Activated naive CD8-positive, alpha-beta T cell treated with anti-CD3 and anti-CD28 coated beads, Interleukin-2, amount 50 U/mL, for 16 hours (primary cell): ENCODE data around the gene LRRC4C.

Source experiments
- DNase-seq: peaks from one replicate; pipeline ENCODE4 v3.0.0-alpha.2; 2020; ENCODE audit warnings: low read depth, low spot score

LRRC4C gene

DNA sequence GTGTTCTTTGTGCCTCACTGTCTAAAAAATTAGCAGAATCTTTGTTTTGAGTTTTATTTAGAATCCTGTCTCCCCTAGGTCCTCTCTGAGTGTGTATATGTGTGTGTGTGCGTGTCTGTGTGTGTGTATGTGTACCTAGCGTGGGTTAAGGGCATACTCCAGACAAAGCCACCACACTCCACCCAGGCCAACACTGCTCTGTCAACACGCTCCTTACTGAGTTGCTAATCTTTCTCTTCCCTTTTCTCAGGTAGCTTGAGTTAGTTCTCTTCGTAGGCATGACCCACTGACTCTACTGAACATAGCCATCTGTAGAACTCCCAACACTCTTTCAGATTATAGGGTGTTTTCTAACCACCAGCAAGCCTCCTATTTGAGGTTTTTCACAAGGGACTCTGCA is 131.1 kb downstream of the LRRC4C start:
- DNase-seq: no peak

DNA sequence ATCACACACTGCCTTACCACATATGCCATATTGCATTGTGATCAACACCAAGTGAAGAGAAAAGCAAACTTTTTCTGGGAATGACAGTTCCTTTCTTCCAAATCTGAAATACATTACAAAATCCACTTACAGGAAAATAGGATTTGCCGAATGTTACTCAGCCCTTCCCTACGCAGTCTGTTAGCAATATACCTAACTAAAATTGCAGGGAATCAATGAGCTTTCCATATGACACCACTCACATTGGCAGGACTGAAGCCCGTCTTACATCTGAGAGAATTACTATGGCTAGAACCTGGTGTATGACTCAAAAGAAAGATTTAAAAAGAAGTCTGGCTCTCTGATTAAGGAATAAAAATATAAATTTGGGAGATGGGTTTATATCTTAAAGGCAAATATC is 136.0 kb downstream of the LRRC4C start:
- DNase-seq: no peak

DNA sequence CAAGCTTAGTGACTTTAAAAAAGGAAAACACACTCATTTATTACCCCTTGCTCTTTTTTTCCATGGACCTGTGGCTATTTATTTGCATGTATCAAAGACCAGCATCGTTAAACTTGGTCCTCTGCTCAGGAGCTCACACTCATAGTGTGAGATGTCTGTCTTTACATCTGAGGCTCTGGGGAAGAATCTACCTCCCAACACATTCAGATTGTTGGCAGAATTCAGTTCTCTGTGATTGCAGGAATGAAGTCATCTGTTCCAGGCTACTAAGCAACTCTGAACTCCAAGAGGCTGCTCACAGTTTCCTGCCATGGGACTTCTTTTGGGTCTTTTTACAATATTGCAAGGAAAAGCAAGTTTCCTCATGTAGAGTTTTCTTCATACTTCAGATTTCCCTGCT is 138.8 kb downstream of the LRRC4C start:
- DNase-seq: no peak

DNA sequence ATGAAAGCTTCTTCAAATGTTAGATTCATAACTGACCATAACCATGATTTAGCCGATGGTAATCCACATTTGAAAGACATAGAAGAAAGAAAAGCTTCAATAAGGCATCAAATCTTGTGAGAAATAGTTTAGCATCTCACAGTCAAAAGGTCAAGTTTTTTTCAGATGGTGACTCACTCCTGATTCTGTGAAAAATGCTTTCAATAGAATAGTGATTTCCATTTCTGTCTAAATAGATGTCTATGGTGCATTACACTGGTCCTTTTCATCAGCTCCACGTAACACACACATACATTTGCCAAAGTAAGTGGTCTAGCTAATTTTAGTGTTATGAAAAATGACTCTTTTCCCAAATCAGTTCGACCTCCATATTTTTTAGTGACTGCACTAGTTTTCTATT is 139.2 kb downstream of the LRRC4C start:
- no peak for DNase-seq

DNA sequence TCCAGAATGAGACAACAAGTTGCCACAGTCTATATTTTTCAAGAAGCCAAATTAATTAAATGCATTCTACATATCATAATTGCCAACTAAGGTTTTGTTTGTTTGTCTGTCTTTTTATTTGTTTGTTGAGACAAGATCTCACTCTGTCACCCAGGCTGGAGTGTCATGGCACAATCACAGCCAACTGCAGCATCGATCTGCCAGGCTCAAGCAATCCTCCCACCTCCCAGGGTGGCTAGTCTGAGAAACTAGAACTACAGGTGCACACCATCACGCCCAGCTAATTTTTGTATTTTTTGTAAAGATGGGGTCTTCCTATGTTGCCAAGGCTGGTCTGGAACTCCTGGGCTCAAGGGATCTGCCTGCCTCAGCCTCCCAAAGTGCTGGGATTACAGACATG is 140.0 kb downstream of the LRRC4C start:
- no peak for DNase-seq

DNA sequence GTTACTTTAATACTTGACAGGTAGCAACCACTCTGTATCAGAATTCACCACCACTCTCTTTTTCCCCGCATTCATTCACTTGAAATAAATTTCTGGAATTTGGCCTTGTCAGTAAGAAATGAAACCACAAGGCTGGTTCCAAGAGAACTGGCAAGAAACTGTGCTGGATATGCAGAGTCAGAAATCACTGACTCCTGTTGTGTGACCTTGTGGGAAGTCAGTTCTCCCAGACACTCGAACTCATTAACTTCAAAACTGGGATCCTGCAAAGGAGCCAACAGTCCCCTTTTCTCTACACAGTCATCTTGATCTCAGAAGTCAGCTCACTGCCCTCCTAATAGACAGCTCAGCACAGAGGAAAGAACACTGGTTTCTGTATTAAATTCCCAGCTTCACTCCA is 142.7 kb downstream of the LRRC4C start:
- DNase-seq: no peak

DNA sequence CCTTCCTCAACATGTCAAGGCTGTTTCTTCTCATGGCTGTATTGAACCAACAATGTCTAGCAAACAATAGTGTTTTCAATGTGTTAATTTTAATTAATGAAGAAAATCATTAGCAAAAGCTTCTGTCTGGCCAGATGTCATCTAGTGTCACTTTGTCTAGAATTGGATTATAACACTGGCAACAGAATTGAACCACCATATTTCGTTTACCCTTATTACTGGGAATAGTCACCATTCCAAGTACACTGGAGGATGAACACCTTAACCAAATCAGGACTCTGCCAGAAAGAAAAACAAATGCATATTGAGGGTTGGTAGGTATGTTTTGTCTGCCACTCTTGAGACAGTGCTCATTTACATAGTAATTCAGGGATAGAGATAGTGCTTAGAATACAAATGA is 146.2 kb downstream of the LRRC4C start:
- DNase-seq: no peak

DNA sequence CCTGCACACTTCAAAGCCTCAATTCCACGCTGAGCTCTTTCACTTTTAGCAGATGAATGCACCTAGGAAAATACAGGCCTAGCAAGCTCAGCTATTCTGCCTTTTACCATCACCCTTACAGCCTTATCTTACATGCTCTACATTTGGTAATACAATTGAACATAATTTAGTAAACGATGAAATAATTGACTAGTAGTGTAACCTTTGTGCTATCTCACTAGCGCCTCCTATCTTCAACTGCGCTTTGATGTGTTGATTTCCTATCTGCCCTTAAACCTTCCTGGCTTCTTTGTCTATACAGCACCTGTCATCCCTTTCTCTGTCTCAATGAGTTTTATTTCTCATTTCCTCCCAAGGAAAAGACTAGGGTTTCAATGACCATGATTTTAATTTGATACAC is 149.7 kb downstream of the LRRC4C start:
- DNase-seq: no peak

DNA sequence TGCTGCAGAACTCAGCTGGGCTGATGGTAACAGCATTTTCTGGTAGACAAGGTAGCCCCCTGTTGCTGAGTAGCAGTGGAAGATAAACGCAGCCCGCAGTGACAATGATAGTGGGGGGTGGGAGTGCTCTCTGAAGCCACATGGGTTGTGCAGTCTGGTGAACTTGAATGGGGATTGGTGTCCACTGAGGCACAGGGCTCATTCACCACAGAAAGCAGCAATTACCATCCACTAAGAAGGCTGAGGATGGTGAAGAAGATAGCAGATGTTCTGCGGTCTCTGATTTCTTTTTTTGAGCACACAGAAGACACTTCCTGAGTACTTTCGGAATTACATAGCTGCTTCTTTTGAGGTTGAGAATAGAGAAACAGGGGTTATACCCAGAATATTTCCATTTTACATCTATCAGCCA is 150.3 kb downstream of the LRRC4C start:
- no peak for DNase-seq

DNA sequence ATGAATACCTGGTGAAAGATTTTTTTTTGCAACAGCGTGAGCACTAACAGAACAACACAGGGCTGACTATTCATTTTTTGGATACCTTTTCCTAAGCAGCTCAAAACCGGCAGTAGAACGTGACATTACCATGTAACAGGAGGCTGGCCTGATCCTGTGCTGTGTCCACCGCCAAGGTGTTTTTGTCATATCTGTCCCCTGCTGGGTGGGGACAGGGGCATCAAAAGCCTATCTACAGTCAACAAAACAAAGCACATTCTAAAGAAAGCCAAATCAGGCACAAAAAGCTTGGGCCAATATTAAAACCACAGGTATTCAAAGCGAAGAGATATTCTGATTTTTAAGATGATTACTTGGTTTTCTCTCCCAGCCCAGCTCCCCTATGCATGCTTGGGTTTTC is 151.2 kb downstream of the LRRC4C start:
- no peak for DNase-seq

DNA sequence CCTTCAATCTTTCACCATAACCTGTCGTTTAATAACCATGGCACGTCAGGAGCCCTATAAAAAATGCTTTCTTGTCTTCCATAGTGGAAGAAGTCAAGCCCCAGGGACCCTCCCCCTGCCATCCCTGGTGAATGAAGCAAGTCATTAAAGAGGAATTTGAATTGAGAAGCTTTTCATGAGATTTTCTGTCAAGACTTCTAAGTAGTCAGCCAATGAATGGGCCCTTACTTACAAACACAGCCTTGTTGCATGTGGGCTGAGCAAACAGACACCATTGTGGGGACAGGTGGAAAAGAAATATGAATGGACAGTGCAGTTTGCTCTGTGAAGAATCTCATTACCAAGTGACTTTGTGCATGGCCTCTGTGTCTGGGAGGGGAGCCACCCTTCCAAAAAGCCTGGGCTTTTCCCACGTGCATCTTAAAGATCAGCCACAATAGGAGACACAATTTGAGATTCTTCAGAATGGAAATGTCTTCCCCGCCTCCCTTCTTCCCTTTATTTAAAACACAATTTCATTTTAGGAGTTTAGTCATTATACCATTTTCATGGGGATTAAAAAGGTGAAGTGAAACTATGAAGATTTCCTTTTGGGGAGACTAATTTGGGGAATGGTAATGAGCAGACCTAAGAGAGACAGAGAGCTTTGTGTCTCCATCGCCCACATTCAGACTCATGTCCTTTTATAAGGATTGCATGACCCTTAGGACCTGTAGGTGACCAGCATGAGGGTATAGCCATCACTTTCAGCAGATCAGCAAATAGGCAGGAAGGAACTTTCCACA is 152.0 kb downstream of the LRRC4C start:
- no peak for DNase-seq

DNA sequence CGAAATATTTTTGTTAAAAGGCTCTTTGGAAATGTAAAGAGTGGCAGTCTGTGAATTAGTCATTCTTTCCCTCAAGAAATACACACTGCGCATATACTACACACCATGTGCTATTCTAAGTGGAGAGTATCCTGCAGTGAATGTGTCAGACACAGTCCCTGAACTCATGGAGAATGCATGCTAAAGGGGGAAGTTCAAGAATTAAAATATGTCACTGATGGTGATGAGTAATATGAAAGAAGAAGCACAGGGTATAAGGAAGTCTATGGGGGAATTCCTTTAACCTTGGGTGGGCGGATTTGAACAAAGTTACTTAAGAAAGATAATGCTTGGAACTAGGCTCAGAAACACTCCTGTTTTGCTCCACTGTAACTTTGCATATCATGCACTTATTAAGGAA is 153.0 kb downstream of the LRRC4C start:
- no peak for DNase-seq

DNA sequence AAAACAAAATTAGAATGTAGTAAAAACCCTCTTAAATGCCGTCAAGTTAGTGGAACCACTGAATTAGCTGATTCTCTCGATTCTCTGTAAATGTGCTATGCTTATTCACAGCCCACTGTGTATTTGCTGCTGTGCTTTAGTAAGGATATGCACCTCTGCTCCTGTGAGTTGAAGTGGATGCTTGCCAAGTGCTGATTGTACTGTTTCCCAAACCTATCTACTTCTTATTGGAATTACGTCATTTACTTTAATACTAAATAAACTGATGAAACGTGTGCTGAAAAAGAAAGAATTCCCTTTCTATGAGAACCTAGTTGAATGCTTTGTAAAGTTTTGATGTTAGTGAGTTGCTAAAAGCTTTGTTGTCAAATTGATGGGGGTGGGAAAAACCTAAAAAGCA is 158.4 kb downstream of the LRRC4C start:
- DNase-seq: no peak

DNA sequence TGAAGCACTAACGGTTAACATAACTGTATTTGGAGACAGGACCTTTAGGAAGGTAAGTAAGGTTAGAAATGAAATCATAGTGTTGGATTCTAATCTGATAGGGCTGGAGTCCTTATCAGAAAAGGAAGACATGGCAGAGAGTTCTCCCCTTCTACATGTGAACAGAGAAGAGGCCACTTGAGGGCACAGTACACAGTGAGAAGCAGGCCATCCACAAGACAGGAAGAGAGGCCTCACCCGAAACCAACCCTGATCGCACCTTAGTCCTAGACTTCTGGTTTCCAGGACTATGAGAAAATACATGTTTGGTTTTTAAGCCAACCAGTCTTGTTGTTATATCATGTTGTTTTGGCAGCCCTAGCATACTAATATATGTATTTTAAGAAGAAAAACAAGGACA is 170.0 kb downstream of the LRRC4C start:
- DNase-seq: no peak

DNA sequence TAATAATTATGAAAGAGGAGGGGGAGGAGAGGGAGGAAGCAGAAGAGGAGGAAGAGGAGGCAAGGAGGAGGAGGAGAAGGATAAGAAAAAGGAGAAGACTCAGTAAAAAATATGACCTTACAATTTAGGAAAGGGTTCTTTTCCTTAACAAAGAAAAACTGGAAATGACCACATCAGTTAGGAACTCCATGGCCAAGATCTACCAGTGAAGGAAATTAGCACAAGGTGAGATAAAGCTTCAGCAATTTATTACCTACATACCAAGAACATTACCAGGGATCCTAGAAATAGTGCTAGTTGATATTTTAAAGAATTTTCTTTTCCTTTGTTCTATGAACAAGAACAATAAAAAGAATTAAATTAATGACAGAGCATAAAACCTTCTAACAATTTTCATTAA is 172.7 kb downstream of the LRRC4C start:
- no peak for DNase-seq

DNA sequence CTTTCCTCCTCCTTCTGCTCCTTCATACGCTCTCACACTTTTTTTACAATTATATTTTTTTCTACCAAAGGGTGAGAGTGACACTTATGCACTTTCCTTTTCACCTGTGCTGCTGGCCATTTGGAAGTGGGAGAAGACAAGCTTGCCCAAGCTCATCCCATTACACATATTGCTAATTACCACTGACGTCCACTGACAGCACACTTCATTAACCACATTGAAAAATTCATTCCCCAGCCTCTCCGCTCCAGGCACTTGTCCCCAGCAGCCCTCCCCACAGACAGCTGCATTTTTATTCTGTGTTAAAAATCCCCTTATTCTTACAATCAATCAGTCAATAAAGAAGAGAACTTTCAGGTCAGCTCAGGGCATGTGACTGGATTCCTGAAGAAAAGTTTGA is 175.1 kb downstream of the LRRC4C start:
- no peak for DNase-seq

DNA sequence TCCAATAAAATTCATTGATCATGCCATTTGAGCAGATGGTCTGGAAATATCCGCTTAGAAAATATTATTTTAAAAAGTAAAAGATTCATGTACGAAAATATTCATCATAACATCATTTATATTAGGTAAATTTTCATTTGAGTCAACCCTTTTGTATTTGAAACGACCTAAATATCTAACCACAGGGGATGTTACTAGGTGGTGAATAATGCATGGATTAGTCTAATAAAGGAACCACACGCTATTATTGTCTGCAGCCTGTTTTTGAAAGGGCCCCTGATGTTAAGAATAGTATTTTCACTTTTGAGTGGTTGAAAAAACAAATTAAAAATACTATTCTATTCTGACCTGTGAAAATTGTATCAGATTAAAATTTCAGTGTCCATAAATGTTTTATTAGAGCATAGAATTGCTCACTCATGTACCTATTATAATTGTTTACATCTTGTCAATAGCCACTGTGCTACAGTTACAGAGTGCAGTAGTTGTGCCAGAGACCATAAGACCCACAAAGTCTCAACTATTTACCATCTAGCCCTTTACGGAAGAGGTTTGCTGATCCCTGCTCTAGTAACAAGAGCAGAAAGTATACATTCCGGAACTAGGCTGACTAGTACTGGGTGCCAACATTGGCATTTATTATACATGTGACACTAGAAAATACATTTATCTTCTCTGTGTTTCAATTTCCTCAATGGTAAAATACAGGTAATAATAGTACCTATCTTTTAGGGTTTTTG is 176.1 kb downstream of the LRRC4C start:
- no peak for DNase-seq

DNA sequence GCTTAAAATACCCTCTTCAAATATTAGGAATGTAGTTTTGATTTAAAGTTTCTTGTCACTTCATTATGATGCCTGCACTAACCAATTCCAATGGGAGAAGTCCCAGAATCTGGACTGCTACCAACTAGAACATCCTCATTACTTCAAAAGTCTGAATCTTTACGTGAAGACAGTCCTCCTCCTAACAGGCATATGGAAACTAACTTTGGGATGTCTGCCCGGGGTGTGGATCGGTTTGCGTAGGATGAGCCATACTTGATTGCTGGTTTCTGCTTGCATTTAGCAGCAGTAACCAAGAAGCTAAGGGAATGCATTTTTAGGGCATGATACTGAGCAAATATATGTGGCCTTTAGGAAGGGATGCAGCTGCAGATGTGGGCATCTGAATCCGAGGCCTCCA is 177.1 kb downstream of the LRRC4C start:
- DNase-seq: no peak

DNA sequence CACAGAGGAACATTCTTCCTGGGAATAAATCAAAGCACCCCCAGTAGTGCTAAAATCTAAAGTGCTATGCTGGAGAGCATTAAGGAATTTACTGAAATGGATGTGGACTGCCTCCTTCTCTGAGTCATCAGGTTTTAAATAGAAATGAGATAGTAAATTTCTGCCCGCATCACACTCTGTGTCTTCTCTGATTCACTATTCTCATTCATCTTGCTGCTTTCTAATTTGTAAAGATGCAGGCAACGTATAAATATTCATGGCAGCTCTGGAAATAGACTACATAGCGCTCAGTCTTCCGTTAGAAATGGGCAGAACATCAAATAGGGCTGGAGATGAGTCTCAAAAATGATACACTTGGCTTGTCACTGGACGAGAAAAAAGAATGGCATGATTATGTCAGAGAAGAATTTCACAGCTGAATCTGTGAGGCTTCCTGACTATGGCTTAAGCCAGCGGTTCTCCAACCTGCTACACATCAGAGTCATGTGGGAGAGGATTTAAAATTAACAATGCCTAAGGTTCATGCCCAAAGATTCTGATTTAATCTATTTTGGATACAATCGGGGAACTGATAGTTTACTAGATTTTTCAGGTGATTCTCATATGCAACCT is 178.2 kb downstream of the LRRC4C start:
- no peak for DNase-seq

DNA sequence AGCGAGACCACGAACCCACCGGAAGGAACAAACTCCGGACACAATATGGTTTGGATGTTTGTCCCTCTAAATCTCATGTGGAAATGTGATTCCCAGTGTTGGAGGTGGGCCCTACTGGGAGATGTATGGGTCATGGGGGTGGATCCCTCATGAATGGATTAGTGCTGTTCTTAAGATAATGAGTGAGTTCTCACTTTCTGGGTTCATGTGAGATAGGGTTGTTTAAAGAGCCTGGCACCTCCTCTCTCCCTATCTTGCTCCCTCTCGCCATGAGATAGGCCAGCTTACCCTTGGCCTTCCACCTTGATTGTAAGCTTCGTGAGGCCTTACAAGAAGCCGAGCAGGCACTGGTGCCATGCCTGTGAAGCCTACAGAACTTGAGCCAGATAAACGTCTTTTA is 184.6 kb downstream of the LRRC4C start:
- no peak for DNase-seq

DNA sequence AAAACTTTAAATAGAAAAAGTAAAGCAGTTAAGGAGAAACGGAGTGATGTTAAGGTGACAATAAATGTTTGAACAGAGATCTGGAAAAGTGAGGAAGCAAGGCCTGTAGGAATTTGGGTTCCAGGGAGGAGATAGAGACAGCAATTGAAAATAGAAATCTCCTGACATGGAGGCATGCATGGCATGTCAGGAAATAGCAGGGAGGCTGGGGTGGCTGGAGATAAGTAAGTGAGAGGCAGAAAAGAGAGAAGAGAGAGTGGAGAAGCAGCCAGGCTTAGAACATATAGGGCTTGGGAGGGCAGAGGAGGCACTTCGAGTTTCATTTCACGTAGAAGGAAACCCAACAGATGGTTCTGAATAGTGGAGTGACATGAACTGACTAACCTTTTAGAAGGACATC is 185.5 kb downstream of the LRRC4C start:
- no peak for DNase-seq

DNA sequence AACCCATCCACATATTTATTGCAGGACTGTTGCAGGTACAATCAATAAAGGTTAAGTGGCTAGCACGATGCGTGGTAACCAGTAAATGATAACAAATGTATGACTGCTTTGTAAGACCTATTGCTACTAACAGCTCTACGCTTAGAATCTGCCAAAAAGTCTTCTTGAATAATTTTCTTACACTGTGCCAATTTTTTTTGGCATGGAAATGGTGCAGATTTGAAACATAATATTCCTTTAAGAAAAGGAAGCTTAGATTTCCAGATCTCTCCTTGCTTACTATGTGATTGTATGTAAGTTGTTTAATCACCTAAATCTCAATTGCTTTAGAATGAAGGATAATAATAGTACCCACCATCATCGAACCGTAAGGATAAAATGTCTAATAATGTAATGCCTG is 192.0 kb downstream of the LRRC4C start:
- no peak for DNase-seq

DNA sequence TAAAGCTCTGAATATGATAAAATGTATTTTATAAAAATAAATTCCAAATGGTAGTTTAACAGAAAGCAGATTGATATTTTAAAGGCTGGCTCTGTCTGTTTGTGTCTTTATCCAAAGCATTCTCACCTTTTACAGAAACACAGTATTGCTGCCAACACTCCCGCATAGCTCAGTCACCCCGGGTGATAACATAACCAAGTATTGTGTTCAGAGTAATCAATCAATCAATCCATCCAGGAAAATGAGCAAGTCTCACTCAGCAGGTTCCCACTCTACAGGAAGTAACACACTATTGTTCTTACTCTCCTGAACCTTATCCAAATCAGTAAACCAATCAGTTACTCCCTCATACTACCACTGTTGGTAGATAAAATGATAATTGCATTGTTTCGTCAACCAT is 203.4 kb downstream of the LRRC4C start:
- no peak for DNase-seq
